H9 (cell line): ENCODE measurements around the gene NRCAM. TPM values are rescaled to one million over a fixed set of nuclear protein-coding genes. Genes with fewer than 3 reads are reported as not detected.

Experiments used
- DNase-seq: peaks from one replicate; pipeline ENCODE4 v3.0.0-alpha.2; 2017
- H2AFZ ChIP-seq: one replicate; pipeline ENCODE4 v1.6.1; 2013; ENCODE audit warnings: mild to moderate bottlenecking, low read length, control low read depth, moderate library complexity
- H2AK5ac ChIP-seq: 2 replicates; pipeline ENCODE4 v1.6.1; 2013; ENCODE audit warnings: low read length, control low read depth, mixed read lengths; ENCODE audit not compliant: insufficient read length
- H2BK120ac ChIP-seq: one replicate; pipeline ENCODE4 v1.6.1; 2013; ENCODE audit warnings: low read depth, mild to moderate bottlenecking, low read length, control low read depth, inconsistent platforms; ENCODE audit not compliant: poor library complexity, severe bottlenecking
- H2BK12ac ChIP-seq: 2 replicates; pipeline ENCODE4 v1.6.1; 2013; ENCODE audit warnings: low read length, control low read depth, mixed read lengths, low read depth; ENCODE audit not compliant: insufficient read length
- H2BK15ac ChIP-seq: 2 replicates; pipeline ENCODE4 v1.6.1; 2013; ENCODE audit warnings: low read depth, low read length, control low read depth
- H2BK20ac ChIP-seq: one replicate; pipeline ENCODE4 v1.6.1; 2013; ENCODE audit warnings: low read depth, mild to moderate bottlenecking, low read length, control low read depth, inconsistent platforms; ENCODE audit not compliant: poor library complexity, severe bottlenecking
- H2BK5ac ChIP-seq: 2 replicates; pipeline ENCODE4 v1.6.1; 2013; ENCODE audit warnings: low read length, control low read depth, mixed read lengths; ENCODE audit not compliant: insufficient read length
- H3K14ac ChIP-seq: 2 replicates; pipeline ENCODE4 v1.6.1; 2013; ENCODE audit warnings: low read length, control low read depth; ENCODE audit not compliant: insufficient read depth
- H3K18ac ChIP-seq: 2 replicates; pipeline ENCODE4 v1.6.1; 2013; ENCODE audit warnings: low read depth, mild to moderate bottlenecking, mixed read lengths, low read length, control low read depth; ENCODE audit not compliant: insufficient read length
- H3K23ac ChIP-seq: 2 replicates; pipeline ENCODE4 v1.6.1; 2013; ENCODE audit warnings: low read length, control low read depth, mixed read lengths, low read depth; ENCODE audit not compliant: insufficient read length
- H3K23me2 ChIP-seq: 2 replicates; pipeline ENCODE4 v1.6.1; 2013; ENCODE audit warnings: low read depth, mild to moderate bottlenecking, mixed read lengths, low read length, control low read depth; ENCODE audit not compliant: insufficient read length, poor library complexity, severe bottlenecking
- H3K27ac ChIP-seq: 2 replicates; pipeline ENCODE4 v1.5.1; 2013; ENCODE audit warnings: low read length, control low read depth, mixed read lengths, low read depth; ENCODE audit not compliant: insufficient read length
- H3K27me3 ChIP-seq: 2 replicates; pipeline ENCODE4 v1.6.1; 2013; ENCODE audit warnings: low read length, control low read depth, inconsistent platforms; ENCODE audit not compliant: insufficient read depth
- H3K4ac ChIP-seq: 2 replicates; pipeline ENCODE4 v1.6.1; 2013; ENCODE audit warnings: low read depth, mild to moderate bottlenecking, control low read depth, inconsistent platforms, low read length, moderate library complexity
- H3K4me1 ChIP-seq: 2 replicates; pipeline ENCODE4 v1.6.1; 2013; ENCODE audit warnings: low read length, control low read depth, inconsistent platforms; ENCODE audit not compliant: insufficient read depth
- H3K4me2 ChIP-seq: 2 replicates; pipeline ENCODE4 v1.6.1; 2013; ENCODE audit warnings: low read length, control low read depth, mixed read lengths; ENCODE audit not compliant: insufficient read length, insufficient read depth
- H3K56ac ChIP-seq: 2 replicates; pipeline ENCODE4 v1.6.1; 2013; ENCODE audit warnings: low read depth, mild to moderate bottlenecking, mixed read lengths, low read length, control low read depth; ENCODE audit not compliant: insufficient read length
- H3K79me1 ChIP-seq: 2 replicates; pipeline ENCODE4 v1.6.1; 2013; ENCODE audit warnings: low read depth, mild to moderate bottlenecking, moderate library complexity, low read length, control low read depth, inconsistent platforms; ENCODE audit not compliant: insufficient read depth, poor library complexity, severe bottlenecking
- H3K79me2 ChIP-seq: 2 replicates; pipeline ENCODE4 v1.6.1; 2013; ENCODE audit warnings: low read length, control low read depth, inconsistent platforms; ENCODE audit not compliant: insufficient read depth
- H3K9ac ChIP-seq: 2 replicates; pipeline ENCODE4 v1.6.1; 2013; ENCODE audit warnings: low read length, control low read depth, mixed read lengths; ENCODE audit not compliant: insufficient read length; ENCODE audit errors: extremely low read depth
- H3K9me3 ChIP-seq: one replicate; pipeline ENCODE4 v1.6.1; 2013; ENCODE audit warnings: low read depth, low read length, inconsistent platforms; ENCODE audit not compliant: control insufficient read depth
- H3T11ph ChIP-seq: one replicate; pipeline ENCODE4 v1.6.1; 2013; ENCODE audit warnings: mild to moderate bottlenecking, low read length, control low read depth, inconsistent platforms
- H4K20me1 ChIP-seq: one replicate; pipeline ENCODE4 v1.6.1; 2013; ENCODE audit not compliant: control insufficient read depth, insufficient read length, insufficient read depth
- H4K5ac ChIP-seq: 2 replicates; pipeline ENCODE4 v1.6.1; 2013; ENCODE audit warnings: low read depth, mild to moderate bottlenecking, mixed read lengths, low read length, control low read depth; ENCODE audit not compliant: insufficient read length
- H4K8ac ChIP-seq: replicated peaks from 2 replicates; pipeline ENCODE4 v1.6.1; 2013; ENCODE audit warnings: low read length, control low read depth, mixed read lengths, low read depth; ENCODE audit not compliant: insufficient read length
- H4K91ac ChIP-seq: 2 replicates; pipeline ENCODE4 v1.6.1; 2013; ENCODE audit warnings: low read depth, mild to moderate bottlenecking, moderate library complexity, mixed read lengths, low read length, control low read depth; ENCODE audit not compliant: insufficient read length
- H3K27ac Mint-ChIP-seq, 3 experiments: 2 replicates in 2 of 3; 3 replicates in 1 of 3; pipeline ENCODE4 v1.8.0; 2020 to 2021; ENCODE audit warnings: mixed read lengths in 3 of 3, mild to moderate bottlenecking in 1 of 3, moderate library complexity in 1 of 3
- H3K27me3 Mint-ChIP-seq: 2 replicates; pipeline ENCODE4 v1.8.0; 2021; ENCODE audit warnings: low read depth, mild to moderate bottlenecking, moderate library complexity, mixed read lengths
- H3K36me3 Mint-ChIP-seq, 3 experiments: 2 replicates in 2 of 3; 3 replicates in 1 of 3; pipeline ENCODE4 v1.8.0; 2020 to 2021; ENCODE audit warnings: low read depth in 3 of 3, mixed read lengths in 3 of 3; ENCODE audit not compliant: insufficient read depth in 1 of 3
- H3K4me1 Mint-ChIP-seq, 2 experiments: 2 replicates each; pipeline ENCODE4 v1.8.0; 2020; ENCODE audit warnings: mixed read lengths in 2 of 2
- H3K4me3 Mint-ChIP-seq, 2 experiments: 2 replicates in 1 of 2; 3 replicates in 1 of 2; pipeline ENCODE4 v1.8.0; 2020 to 2021; ENCODE audit warnings: mild to moderate bottlenecking in 2 of 2, mixed read lengths in 2 of 2, moderate library complexity in 1 of 2
- H3K9me3 Mint-ChIP-seq, 2 experiments: 2 replicates in 1 of 2; 3 replicates in 1 of 2; pipeline ENCODE4 v1.8.0; 2020; ENCODE audit warnings: mild to moderate bottlenecking in 2 of 2, mixed read lengths in 2 of 2, moderate library complexity in 1 of 2
- WGBS: extraction: QIAGEN DNeasy Blood & Tissue Kit; methylation state at CpG from one replicate; pipeline ENCODE4 v1.1.7; 2013; ENCODE audit warnings: missing lambda C conversion rate, low lambda C conversion rate, mixed read lengths; ENCODE audit not compliant: insufficient read length; ENCODE audit errors: extremely low coverage; 5-methylcytosine and 5-hydroxymethylcytosine counted together
- total RNA-seq: library from RNA; stranded (reverse); gene quantifications from 2 replicates; pipeline ENCODE4 v1.2.1, GENCODE V29; 2021
- TF ChIP-seq, protein P1 (sequence below): fragments of 200-600 bp; sonication (generic); conservative IDR thresholded peaks from 3 replicates; pipeline ENCODE4 v1.8.0; 2021; ENCODE audit warnings: antibody characterized with exemption, mild to moderate bottlenecking

NRCAM gene
- total RNA-seq, 1 experiment from 2014 or later: 2.3 TPM

- Histone ChIP-seq H3T11ph (no peak overlapping the region), H2BK5ac (no peak overlapping the region), H4K8ac (no peak overlapping the region), H2AK5ac (no peak overlapping the region), H4K5ac (no peak overlapping the region), H3K79me1 (no peaks in the 10 kb centered on the region), H3K9ac (no peak overlapping the region), H4K20me1 (no peaks in the 10 kb centered on the region), H3K9me3 (no peaks in the 10 kb centered on the region), H4K91ac (no peak overlapping the region), H3K23ac (no peak overlapping the region), H3K27ac (no peak overlapping the region), H2BK20ac (no peak overlapping the region), H3K4ac (no peak overlapping the region), H3K79me2 (no peaks in the 10 kb centered on the region), H3K23me2 (peaks cover 3% of the 10 kb centered on the region), H3K4me1 (peaks cover 5% of the 10 kb centered on the region; the same call in 1 of the 2 replicates), H3K56ac (no peak overlapping the region), H3K4me2 (no peak overlapping the region), H2AFZ (no peak overlapping the region), H3K27me3 (peaks cover 14% of the 10 kb centered on the region; the same call in 1 of the 2 replicates), H3K18ac (no peak overlapping the region), H2BK15ac (no peak overlapping the region), H2BK12ac (no peak overlapping the region), H3K14ac (no peak overlapping the region), H2BK120ac (no peak overlapping the region)
- peaks cover 32% of the 10 kb centered on the region for H3K27me3 Mint-ChIP-seq
- WGBS: no CpG with 5 or more reads among the region's 3 CpGs
- TF ChIP-seq, protein P1, sequence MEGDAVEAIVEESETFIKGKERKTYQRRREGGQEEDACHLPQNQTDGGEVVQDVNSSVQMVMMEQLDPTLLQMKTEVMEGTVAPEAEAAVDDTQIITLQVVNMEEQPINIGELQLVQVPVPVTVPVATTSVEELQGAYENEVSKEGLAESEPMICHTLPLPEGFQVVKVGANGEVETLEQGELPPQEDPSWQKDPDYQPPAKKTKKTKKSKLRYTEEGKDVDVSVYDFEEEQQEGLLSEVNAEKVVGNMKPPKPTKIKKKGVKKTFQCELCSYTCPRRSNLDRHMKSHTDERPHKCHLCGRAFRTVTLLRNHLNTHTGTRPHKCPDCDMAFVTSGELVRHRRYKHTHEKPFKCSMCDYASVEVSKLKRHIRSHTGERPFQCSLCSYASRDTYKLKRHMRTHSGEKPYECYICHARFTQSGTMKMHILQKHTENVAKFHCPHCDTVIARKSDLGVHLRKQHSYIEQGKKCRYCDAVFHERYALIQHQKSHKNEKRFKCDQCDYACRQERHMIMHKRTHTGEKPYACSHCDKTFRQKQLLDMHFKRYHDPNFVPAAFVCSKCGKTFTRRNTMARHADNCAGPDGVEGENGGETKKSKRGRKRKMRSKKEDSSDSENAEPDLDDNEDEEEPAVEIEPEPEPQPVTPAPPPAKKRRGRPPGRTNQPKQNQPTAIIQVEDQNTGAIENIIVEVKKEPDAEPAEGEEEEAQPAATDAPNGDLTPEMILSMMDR: no peak
- no peak for DNase-seq
- peaks cover 15 to 19% of the 10 kb centered on the region in 2 experiments for H3K4me1 Mint-ChIP-seq
- H3K36me3 Mint-ChIP-seq: no peaks in the 10 kb centered on the region
- H3K4me3 Mint-ChIP-seq: no peak overlapping the region
- H3K9me3 Mint-ChIP-seq: no peaks in the 10 kb centered on the region
- no peak overlapping the region; a peak in 1 of 7 replicates for H3K27ac Mint-ChIP-seq
Observed at GRCh38 chr7:108461840-108462239, 5.6 kb upstream of the NRCAM start.
